Hepatocyte (in vitro differentiated cells): ENCODE measurements around the gene ZNF493. TPM values are rescaled to one million over a fixed set of nuclear protein-coding genes. Genes with fewer than 3 reads are reported as not detected.

Experiments used
- DNase-seq: peaks from one replicate; pipeline ENCODE4 v3.0.0-alpha.2; 2016; ENCODE audit warnings: low spot score
- H2AFZ ChIP-seq: fragments of 200-600 bp; sonication (generic); 2 replicates; pipeline ENCODE4 v1.6.0; 2016; ENCODE audit warnings: antibody characterized with exemption, mild to moderate bottlenecking
- H3K27ac ChIP-seq: fragments of 200-600 bp; sonication (generic); 2 replicates; pipeline ENCODE4 v1.5.1; 2016; ENCODE audit warnings: mild to moderate bottlenecking
- H3K27me3 ChIP-seq: fragments of 200-600 bp; sonication (generic); 2 replicates; pipeline ENCODE4 v1.6.1; 2016
- H3K36me3 ChIP-seq: fragments of 200-600 bp; sonication (generic); replicated peaks from 2 replicates; pipeline ENCODE4 v1.5.1; 2016; ENCODE audit warnings: low read depth; ENCODE audit not compliant: insufficient read depth
- H3K4me1 ChIP-seq: fragments of 200-600 bp; sonication (generic); 2 replicates; pipeline ENCODE4 v1.5.1; 2016; ENCODE audit warnings: mild to moderate bottlenecking, moderate library complexity; ENCODE audit not compliant: insufficient read depth
- H3K4me2 ChIP-seq: fragments of 200-600 bp; sonication (generic); 2 replicates; pipeline ENCODE4 v1.6.0; 2016
- H3K4me3 ChIP-seq: fragments of 200-600 bp; sonication (generic); 2 replicates; pipeline ENCODE4 v1.5.1; 2016; ENCODE audit warnings: mild to moderate bottlenecking
- H3K79me2 ChIP-seq: fragments of 200-600 bp; sonication (generic); 2 replicates; pipeline ENCODE4 v1.6.0; 2017; ENCODE audit warnings: mild to moderate bottlenecking
- H3K9me2 ChIP-seq: fragments of 200-600 bp; sonication (generic); replicated peaks from 2 replicates; pipeline ENCODE4 v1.6.0; 2017; ENCODE audit warnings: mild to moderate bottlenecking; ENCODE audit not compliant: insufficient read depth
- H3K9me3 ChIP-seq: fragments of 200-600 bp; sonication (generic); 2 replicates; pipeline ENCODE4 v1.5.1; 2016; ENCODE audit warnings: low read depth, mild to moderate bottlenecking
- H4K20me1 ChIP-seq: fragments of 200-600 bp; sonication (generic); 2 replicates; pipeline ENCODE4 v1.6.0; 2016; ENCODE audit warnings: mild to moderate bottlenecking; ENCODE audit not compliant: insufficient read depth, poor library complexity, severe bottlenecking
- EZH2 ChIP-seq: fragments of 200-600 bp; sonication (generic); IDR thresholded peaks from 2 replicates; pipeline ENCODE4 v1.6.1; 2016; ENCODE audit warnings: antibody characterized with exemption, mild to moderate bottlenecking, borderline replicate concordance
- EZH2phosphoT487 ChIP-seq: fragments of 200-600 bp; sonication (generic); IDR thresholded peaks from one replicate; pipeline ENCODE4 v1.6.1; 2018; ENCODE audit warnings: antibody characterized with exemption, mild to moderate bottlenecking, low read depth, moderate library complexity; ENCODE audit not compliant: unreplicated experiment, severe bottlenecking
- WGBS: methylation state at CpG from one replicate; pipeline ENCODE4 v1.1.6; 2016; ENCODE audit warnings: low lambda C conversion rate; ENCODE audit errors: missing lambda C conversion rate; 5-methylcytosine and 5-hydroxymethylcytosine counted together
- polyA plus RNA-seq: library from polyadenylated mRNA; unstranded; fragments of >200 nt; fragmentation: Nextera tagmentation; extraction: Ambion mirVana; gene quantifications from 2 replicates; pipeline ENCODE4 v1.2.1, GENCODE V29; 2016
- total RNA-seq: library from RNA; depleted of rRNA; stranded (reverse); fragments of >200 nt; gene quantifications from 2 replicates; pipeline ENCODE4 v1.2.3, GENCODE V29; 2014
- TF ChIP-seq, protein P1 (sequence below): fragments of 200-600 bp; sonication (generic); IDR thresholded peaks from 2 replicates; pipeline ENCODE4 v1.5.1; 2016; ENCODE audit warnings: antibody characterized with exemption, mild to moderate bottlenecking; ENCODE audit not compliant: poor library complexity

ZNF493 gene
- total and polyA plus RNA-seq, 2 experiments from 2014 or later, result 9.8 to 26.5 TPM

GRCh38 chr19:21451187-21451586 is 54.3 kb downstream of the ZNF493 start:
- no peak for TF ChIP-seq EZH2
- TF ChIP-seq, protein P1, sequence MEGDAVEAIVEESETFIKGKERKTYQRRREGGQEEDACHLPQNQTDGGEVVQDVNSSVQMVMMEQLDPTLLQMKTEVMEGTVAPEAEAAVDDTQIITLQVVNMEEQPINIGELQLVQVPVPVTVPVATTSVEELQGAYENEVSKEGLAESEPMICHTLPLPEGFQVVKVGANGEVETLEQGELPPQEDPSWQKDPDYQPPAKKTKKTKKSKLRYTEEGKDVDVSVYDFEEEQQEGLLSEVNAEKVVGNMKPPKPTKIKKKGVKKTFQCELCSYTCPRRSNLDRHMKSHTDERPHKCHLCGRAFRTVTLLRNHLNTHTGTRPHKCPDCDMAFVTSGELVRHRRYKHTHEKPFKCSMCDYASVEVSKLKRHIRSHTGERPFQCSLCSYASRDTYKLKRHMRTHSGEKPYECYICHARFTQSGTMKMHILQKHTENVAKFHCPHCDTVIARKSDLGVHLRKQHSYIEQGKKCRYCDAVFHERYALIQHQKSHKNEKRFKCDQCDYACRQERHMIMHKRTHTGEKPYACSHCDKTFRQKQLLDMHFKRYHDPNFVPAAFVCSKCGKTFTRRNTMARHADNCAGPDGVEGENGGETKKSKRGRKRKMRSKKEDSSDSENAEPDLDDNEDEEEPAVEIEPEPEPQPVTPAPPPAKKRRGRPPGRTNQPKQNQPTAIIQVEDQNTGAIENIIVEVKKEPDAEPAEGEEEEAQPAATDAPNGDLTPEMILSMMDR, result no peak
- Histone ChIP-seq H3K79me2 (peaks cover 3% of the 10 kb centered on the region), H3K4me3 (no peak overlapping the region), H3K27ac (no peak overlapping the region), H3K27me3 (no peaks in the 10 kb centered on the region), H3K4me2 (no peak overlapping the region), H3K36me3 (peaks cover 6% of the 10 kb centered on the region), H3K9me2 (no peaks in the 10 kb centered on the region), H4K20me1 (no peaks in the 10 kb centered on the region), H2AFZ (no peak overlapping the region), H3K9me3 (peaks cover 29% of the 10 kb centered on the region), H3K4me1 (no peaks in the 10 kb centered on the region)
- DNase-seq, result no peak
- WGBS, result 71% methylated on average over 3 of the region's 3 CpGs

GRCh38 chr19:21454901-21455300 is 58.0 kb downstream of the ZNF493 start:
- H4K20me1 ChIP-seq, result no peaks in the 10 kb centered on the region
- H3K4me2 ChIP-seq, result no peak overlapping the region
- TF ChIP-seq EZH2, result no peak
- TF ChIP-seq, protein P1, result no peak
- no peak for TF ChIP-seq EZH2phosphoT487
- H3K79me2 ChIP-seq, result peaks cover 3% of the 10 kb centered on the region
- WGBS, result 97% methylated on average over 3 of the region's 3 CpGs
- no peaks in the 10 kb centered on the region for H3K27me3 ChIP-seq
- peaks cover 6% of the 10 kb centered on the region for H3K36me3 ChIP-seq
- no peak overlapping the region for H3K4me3 ChIP-seq
- H3K4me1 ChIP-seq, result no peaks in the 10 kb centered on the region
- H2AFZ ChIP-seq, result no peak overlapping the region
- H3K9me2 ChIP-seq, result no peaks in the 10 kb centered on the region
- DNase-seq, result no peak
- peaks cover 30% of the 10 kb centered on the region for H3K9me3 ChIP-seq
- no peak overlapping the region for H3K27ac ChIP-seq

DNA sequence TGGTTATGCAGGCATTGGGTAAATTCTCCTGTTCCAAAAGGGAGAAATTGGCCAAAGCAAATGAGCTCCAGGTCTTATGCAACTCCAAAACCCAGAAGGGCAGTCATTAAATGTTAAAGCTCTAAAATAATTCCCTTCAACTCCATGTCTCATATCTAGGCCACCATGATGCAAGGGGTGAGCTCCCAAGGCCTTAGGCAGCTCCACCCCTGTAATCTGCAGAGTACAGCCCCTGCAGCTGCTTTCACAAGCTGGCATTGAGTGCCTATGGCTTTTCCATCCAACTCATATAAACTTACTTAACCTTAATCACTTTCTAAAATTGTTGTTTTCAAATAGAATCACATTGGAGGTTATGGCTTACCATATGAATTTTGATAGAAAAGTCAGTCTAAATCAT is 63.8 kb downstream of the ZNF493 start:
- peaks cover 10% of the 10 kb centered on the region for H3K9me3 ChIP-seq
- peaks cover 11% of the 10 kb centered on the region for H3K79me2 ChIP-seq
- no peaks in the 10 kb centered on the region for H3K9me2 ChIP-seq
- no peak overlapping the region for H3K27ac ChIP-seq
- H3K27me3 ChIP-seq, result no peaks in the 10 kb centered on the region
- H2AFZ ChIP-seq, result no peak overlapping the region
- H3K4me1 ChIP-seq, result no peaks in the 10 kb centered on the region
- H4K20me1 ChIP-seq, result no peaks in the 10 kb centered on the region
- no peak for DNase-seq
- no peaks in the 10 kb centered on the region for H3K36me3 ChIP-seq
- no peak overlapping the region for H3K4me2 ChIP-seq
- no peak overlapping the region for H3K4me3 ChIP-seq
- TF ChIP-seq, protein P1, result no peak
- no peak for TF ChIP-seq EZH2
- TF ChIP-seq EZH2phosphoT487, result no peak

- peaks cover 11% of the 10 kb centered on the region for H3K79me2 ChIP-seq
- no peaks in the 10 kb centered on the region for H3K9me2 ChIP-seq
- TF ChIP-seq EZH2, result no peak
- TF ChIP-seq EZH2phosphoT487, result no peak
- TF ChIP-seq, protein P1, result no peak
- no peaks in the 10 kb centered on the region for H3K27me3 ChIP-seq
- no peaks in the 10 kb centered on the region for H4K20me1 ChIP-seq
- H3K36me3 ChIP-seq, result no peaks in the 10 kb centered on the region
- H3K27ac ChIP-seq, result no peak overlapping the region
- DNase-seq, result no peak
- no peak overlapping the region for H2AFZ ChIP-seq
- 94% methylated on average over 16 of the region's 16 CpGs for WGBS
- H3K9me3 ChIP-seq, result no peaks in the 10 kb centered on the region
- peak overlapping the region; percentile 92 for H3K4me2 ChIP-seq
- H3K4me3 ChIP-seq, result no peak overlapping the region
- no peaks in the 10 kb centered on the region for H3K4me1 ChIP-seq
Measured at GRCh38 chr19:21462540-21462939, 65.6 kb downstream of the ZNF493 start.
